Peyer's patch (tissue), 4 donors: ENCODE data around the gene ZBTB49. TPM values are rescaled to one million over a fixed set of nuclear protein-coding genes. Genes with fewer than 3 reads are reported as not detected.
A peak's percentile ranks its signal among the peaks of the same experiment; 100 is the strongest.

Experiments used
- DNase-seq, 3 donors: peaks; one replicate each; pipeline ENCODE4 v3.0.0-alpha.2; 2017 to 2019
- H3K27ac ChIP-seq, 4 donors: fragments of 200-600 bp; sonication (generic); one replicate each; pipeline ENCODE4 v1.5.1; 2016 to 2019
- H3K27me3 ChIP-seq, 2 donors: fragments of 200-600 bp; sonication (generic); one replicate each; pipeline ENCODE4 v1.5.1; 2019
- H3K36me3 ChIP-seq, 3 donors: fragments of 200-600 bp; sonication (generic); one replicate each; pipeline ENCODE4 v1.5.1; 2016 to 2019
- H3K4me1 ChIP-seq, 4 donors: fragments of 200-600 bp; sonication (generic); one replicate each; pipeline ENCODE4 v1.5.1; 2016 to 2019
- H3K4me3 ChIP-seq, 4 donors: fragments of 200-600 bp; sonication (generic); 1 replicate in 3 of 4; 2 replicates in 1 of 4; pipeline ENCODE4 v1.5.1; 2016 to 2019; ENCODE audit warnings: mild to moderate bottlenecking in 1 of 4
- H3K9me3 ChIP-seq, 4 donors: fragments of 200-600 bp; sonication (generic); one replicate each; pipeline ENCODE4 v1.5.1; 2016 to 2019; ENCODE audit warnings: mild to moderate bottlenecking in 1 of 4
- POLR2A ChIP-seq, 2 donors: fragments of 450-650 bp; IDR thresholded peaks; one replicate each; pipeline ENCODE4 v1.5.1; 2017; ENCODE audit warnings: antibody characterized with exemption in 2 of 2, mild to moderate bottlenecking in 2 of 2, moderate library complexity in 2 of 2
- total RNA-seq, 4 donors: library from RNA; depleted of rRNA; stranded (reverse); fragments of >200 nt; gene quantifications; one replicate each; pipeline ENCODE4 v1.1.0, GENCODE V29; 2016
- TF ChIP-seq, protein P1 (sequence below), 6 experiments: fragments of 450-650 bp in 4 of 6; fragments of 200-600 bp in 2 of 6; sonication (generic) in 1 of 6; IDR thresholded peaks; one replicate each; pipeline ENCODE4 v1.5.1; 2017 to 2019; ENCODE audit warnings: antibody characterized with exemption in 6 of 6, mild to moderate bottlenecking in 3 of 6, moderate library complexity in 1 of 6

Gene ZBTB49
- total RNA-seq, 4 donors from 2014 or later = 3.3 to 17.0 (median 11.7) TPM

DNA sequence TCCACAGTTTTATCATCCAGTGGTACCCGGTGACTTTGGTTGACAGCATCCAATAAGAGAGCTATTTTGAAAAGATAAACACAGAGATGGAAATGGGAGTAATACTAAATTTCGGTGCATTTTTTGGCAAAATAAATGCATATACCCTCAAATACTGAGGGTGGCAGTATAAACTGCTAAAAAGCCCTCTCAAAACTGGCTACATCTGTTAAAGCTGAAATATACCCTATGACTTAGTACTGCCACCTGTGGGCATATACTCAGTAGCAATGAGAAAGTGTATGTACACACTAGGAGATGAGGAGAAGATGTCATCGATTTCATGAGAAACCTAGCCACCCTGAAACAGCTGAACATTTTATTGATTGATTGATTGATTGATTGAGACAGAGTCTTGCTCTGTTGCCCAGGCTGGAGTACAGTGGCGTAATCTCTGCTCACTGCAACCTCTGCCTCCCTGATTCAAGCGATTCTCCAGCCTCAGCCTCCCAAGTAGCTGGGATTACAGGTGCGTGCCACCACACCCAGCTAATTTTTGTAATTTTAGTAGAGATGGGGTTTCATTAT is 29.8 kb upstream of the ZBTB49 start:
- Histone ChIP-seq H3K4me1 (no peaks in the 10 kb centered on the region), H3K4me3 (no peak overlapping the region), H3K36me3 (no peaks in the 10 kb centered on the region), H3K27ac (no peak overlapping the region), H3K27me3 (no peaks in the 10 kb centered on the region), H3K9me3 (no peaks in the 10 kb centered on the region)
- no peak for TF ChIP-seq POLR2A (IDR thresholded peaks at IDR 0.05)
- TF ChIP-seq, protein P1, sequence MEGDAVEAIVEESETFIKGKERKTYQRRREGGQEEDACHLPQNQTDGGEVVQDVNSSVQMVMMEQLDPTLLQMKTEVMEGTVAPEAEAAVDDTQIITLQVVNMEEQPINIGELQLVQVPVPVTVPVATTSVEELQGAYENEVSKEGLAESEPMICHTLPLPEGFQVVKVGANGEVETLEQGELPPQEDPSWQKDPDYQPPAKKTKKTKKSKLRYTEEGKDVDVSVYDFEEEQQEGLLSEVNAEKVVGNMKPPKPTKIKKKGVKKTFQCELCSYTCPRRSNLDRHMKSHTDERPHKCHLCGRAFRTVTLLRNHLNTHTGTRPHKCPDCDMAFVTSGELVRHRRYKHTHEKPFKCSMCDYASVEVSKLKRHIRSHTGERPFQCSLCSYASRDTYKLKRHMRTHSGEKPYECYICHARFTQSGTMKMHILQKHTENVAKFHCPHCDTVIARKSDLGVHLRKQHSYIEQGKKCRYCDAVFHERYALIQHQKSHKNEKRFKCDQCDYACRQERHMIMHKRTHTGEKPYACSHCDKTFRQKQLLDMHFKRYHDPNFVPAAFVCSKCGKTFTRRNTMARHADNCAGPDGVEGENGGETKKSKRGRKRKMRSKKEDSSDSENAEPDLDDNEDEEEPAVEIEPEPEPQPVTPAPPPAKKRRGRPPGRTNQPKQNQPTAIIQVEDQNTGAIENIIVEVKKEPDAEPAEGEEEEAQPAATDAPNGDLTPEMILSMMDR (IDR thresholded peaks at IDR 0.05) = peak in 5 of 6 experiments; percentile 25 to 56 (median 44)
- no peak for DNase-seq

DNA sequence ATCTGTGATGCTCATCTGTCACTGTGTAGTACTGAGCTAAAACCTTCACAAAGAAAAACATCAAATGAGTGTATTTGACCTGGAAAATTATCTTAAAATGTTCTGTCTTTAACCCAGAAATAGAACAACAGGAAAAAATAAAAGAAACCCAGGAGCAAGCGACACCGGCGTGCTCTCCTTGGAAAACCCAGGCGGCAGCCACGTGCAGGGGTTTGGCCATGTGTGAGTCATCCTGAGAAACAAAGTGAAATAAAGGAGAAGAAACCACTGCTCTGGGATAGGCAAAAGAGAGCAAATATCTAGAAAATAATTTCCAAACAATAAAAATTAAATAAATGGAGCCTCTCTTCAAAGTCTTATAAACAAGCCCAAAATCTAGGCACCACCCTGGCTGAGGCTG is 22.1 kb upstream of the ZBTB49 start:
- DNase-seq = no peak
- no peak for TF ChIP-seq POLR2A (IDR thresholded peaks at IDR 0.05)
- TF ChIP-seq, protein P1 (IDR thresholded peaks at IDR 0.05) = no peak
- H3K36me3 ChIP-seq = peaks cover 0 to 26% (median 0%) of the 10 kb centered on the region in 3 donors
- H3K27ac ChIP-seq = no peak overlapping the region
- H3K4me1 ChIP-seq = no peaks in the 10 kb centered on the region
- no peaks in the 10 kb centered on the region for H3K9me3 ChIP-seq
- no peak overlapping the region for H3K4me3 ChIP-seq
- no peaks in the 10 kb centered on the region for H3K27me3 ChIP-seq

DNA sequence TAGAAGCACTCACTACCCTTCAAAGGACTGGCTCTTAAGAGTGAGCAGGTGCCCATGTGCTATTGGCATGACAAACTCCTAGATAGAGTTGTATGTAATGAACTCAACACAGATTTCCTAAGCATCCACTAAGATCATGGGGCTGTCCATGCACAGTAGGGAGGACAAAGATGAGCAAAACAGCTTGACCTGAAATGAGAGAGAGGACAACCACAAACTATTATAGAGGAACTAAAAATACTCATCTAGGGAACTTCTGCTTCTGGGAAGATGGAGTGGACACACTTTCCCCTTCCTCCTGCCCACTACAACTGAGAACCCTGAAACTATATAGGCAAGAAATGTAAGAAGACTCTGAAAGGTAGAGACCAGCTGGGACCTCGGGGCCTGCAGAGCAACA is 21.3 kb upstream of the ZBTB49 start:
- H3K36me3 ChIP-seq = peaks cover 0 to 34% (median 0%) of the 10 kb centered on the region in 3 donors
- peak overlapping the region in 1 of 4 donors; percentile 23 for H3K4me3 ChIP-seq
- no peak for DNase-seq
- H3K4me1 ChIP-seq = no peaks in the 10 kb centered on the region
- TF ChIP-seq, protein P1 (IDR thresholded peaks at IDR 0.05) = no peak
- no peak for TF ChIP-seq POLR2A (IDR thresholded peaks at IDR 0.05)
- peak overlapping the region in 3 of 4 donors; percentile 58 to 81 (median 59) for H3K27ac ChIP-seq
- H3K27me3 ChIP-seq = no peaks in the 10 kb centered on the region
- no peaks in the 10 kb centered on the region for H3K9me3 ChIP-seq

DNA sequence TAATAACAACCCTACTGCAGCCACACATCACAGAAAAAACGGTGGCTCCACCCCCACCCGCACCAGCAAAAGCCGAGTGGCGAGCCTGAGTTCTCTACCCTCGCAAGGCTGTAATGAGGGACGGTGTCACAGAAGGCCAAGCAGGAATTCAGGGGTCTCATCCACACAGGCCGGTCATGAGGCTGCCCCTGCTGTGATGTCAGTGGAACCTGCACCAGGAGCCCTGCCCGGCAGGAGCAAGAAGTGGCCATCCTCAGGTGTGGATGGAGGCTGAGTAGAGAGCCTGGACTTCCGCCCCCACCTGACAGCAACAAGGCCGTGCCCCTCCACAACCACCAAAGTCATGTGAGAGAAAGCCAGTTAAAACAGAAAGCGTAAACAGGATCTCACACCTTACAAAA is 20.7 kb upstream of the ZBTB49 start:
- Histone ChIP-seq H3K27ac (peak overlapping the region; percentile 43 to 81 (median 58)), H3K4me1 (no peaks in the 10 kb centered on the region), H3K4me3 (peak overlapping the region in 1 of 4 donors; percentile 23), H3K27me3 (no peaks in the 10 kb centered on the region), H3K9me3 (no peaks in the 10 kb centered on the region), H3K36me3 (peaks cover 0 to 40% (median 0%) of the 10 kb centered on the region in 3 donors)
- DNase-seq = peak in 2 of 3 donors; percentile 39 to 72
- no peak for TF ChIP-seq POLR2A (IDR thresholded peaks at IDR 0.05)
- TF ChIP-seq, protein P1 (IDR thresholded peaks at IDR 0.05) = no peak

DNA sequence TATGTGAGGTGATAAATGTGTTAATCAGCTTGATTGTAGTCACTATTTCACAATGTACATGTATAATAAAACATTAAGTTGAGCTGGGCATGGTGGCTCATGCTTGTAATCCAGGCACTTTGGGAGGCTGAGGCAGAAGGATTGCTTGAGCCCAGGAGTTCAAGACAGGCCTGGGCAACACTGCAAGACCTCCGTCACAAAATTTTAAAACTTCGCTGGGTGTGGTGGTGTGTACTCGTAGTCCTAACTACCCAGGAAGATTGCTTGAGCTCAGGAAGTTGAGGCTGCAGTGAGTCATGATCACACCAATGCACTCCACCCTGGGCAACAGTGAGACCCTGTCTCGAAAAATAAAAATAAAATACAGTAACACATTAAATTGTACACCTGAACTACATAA is 20.2 kb upstream of the ZBTB49 start:
- DNase-seq = no peak
- TF ChIP-seq POLR2A (IDR thresholded peaks at IDR 0.05) = no peak
- TF ChIP-seq, protein P1 (IDR thresholded peaks at IDR 0.05) = no peak
- Histone ChIP-seq H3K4me3 (no peak overlapping the region), H3K9me3 (no peaks in the 10 kb centered on the region), H3K27me3 (no peaks in the 10 kb centered on the region), H3K36me3 (peaks cover 0 to 42% (median 0%) of the 10 kb centered on the region in 3 donors), H3K27ac (peak overlapping the region; percentile 43 to 81 (median 58)), H3K4me1 (no peaks in the 10 kb centered on the region)
